HG03108 (cell line): ENCODE measurements around the gene AQR.
"Not testable (repeated sequence)": the region's sequence is repeated elsewhere in the genome, so short reads cannot be mapped to it uniquely, and the experiment has no call there.

ENCODE experiments used
- ATAC-seq: cut with Tn5 transposase; IDR thresholded peaks from one replicate; pipeline ENCODE4 v1.9.1; 2021; ENCODE audit warnings: moderate library complexity; ENCODE audit not compliant: unreplicated experiment

AQR gene

DNA sequence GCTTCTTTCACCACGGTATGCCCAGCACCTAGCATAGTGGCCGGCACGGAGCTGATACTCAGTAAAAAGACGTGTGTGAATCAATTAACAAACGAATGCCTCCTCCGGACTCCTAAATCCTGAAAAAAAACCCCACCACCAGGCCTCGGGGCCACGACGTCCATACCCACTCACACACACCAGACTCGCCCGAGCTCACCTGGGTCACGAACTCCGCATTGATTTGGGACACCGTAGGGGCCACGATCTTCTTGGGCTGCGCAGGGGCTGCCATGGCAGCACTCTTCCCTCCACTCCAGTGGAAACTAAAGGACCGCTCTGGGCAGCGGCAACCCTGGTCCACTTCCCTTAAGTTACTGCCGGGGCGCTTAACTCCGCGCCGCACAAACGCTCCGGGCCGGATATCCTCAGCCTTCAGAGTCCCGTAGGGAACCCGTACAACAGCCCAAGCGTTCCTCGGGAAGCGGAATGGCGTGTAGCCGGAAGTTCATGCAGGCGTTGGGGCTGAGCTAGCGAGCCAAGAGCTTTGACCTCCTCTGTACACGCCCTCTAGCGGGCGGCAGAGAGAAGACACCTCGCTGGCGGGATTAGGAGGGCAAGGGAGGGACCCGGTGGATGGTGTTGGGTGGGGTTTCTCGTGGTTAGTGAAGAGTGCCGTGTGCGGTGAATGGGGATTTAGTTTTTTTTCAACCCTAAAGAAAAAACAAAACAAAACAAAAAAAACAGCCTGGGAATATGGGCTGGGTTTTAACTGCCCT, at the start of gene AQR:
AQR (minus strand) TSS at position 403 of the 758 bp plus-strand sequence; CDS start at position 274, 129 bp downstream.
- ATAC-seq, result peak; percentile 99

DNA sequence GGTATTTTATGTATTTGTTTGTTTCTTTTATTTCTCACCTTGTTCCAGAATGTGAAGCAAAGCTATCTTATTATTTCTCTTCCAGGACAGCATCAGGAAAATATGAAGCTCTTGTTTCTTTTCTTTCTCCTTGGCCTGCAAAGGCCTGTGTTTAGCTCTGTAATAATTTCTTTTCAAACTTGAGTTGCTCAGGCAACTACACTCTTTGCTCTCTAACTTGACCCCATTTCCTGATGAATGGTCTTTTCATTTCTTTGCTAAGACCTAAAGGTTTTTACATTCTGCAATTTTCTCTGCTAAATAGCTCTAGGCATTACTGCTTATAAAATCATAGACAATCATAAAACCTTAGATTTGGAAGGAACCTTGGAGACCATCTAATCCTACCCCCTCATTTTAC, 44.7 kb upstream of the AQR start:
- ATAC-seq, result no peak

- ATAC-seq, result no peak
Measured at GRCh38 chr15:35013370-35013769, 43.8 kb upstream of the AQR start.

- ATAC-seq, result no peak
Measured at GRCh38 chr15:35007397-35007796, 37.9 kb upstream of the AQR start.

- no peak for ATAC-seq
Measured at GRCh38 chr15:35005933-35006332, 36.4 kb upstream of the AQR start.

GRCh38 chr15:35003928-35004327, 34.4 kb upstream of the AQR start:
- no peak for ATAC-seq

DNA sequence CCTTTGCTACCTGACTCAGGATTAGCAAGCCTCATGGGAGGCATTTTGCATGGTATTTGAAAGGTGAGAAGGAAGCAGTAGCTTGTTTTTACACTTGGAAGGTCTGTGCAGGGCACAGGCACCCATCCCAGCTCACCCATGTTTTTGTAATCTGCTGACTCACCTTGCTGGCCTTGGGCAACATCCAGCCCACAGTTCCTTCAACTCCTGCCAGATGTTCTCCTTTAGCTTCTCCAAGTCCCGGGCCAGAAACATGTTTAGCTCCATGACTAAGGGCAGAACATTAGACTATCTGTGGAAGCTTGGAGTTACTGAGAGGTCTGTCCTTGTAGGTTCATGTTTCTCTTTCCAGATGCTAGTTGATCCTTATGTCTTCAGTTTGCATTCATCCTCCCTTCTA, 31.0 kb upstream of the AQR start:
- ATAC-seq, result no peak

GRCh38 chr15:34999906-35000305, 30.4 kb upstream of the AQR start:
- ATAC-seq, result no peak

GRCh38 chr15:34994925-34995324, 25.4 kb upstream of the AQR start:
- no peak for ATAC-seq

DNA sequence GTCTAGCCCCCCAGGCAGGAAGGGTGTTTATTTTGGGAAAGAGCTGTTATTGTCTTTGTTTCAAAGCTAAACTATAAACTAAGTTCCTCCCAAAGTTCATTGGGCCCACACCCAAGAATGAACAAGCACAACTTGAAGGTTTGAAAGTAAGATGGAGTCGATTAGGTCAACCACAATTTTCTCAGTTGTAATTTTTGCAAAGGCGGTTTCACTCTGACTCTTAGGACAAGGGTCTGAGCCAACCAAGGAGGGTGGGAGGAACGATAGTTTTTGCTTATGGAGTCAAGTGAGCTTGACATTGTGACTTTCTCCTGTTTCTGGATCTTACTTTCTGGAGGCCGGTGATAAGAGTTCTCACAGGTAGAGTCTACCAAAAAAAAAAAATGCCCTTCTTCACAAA, 24.3 kb upstream of the AQR start:
- peak; percentile 90 for ATAC-seq

GRCh38 chr15:34993412-34993811, 23.9 kb upstream of the AQR start:
- ATAC-seq, result no peak

DNA sequence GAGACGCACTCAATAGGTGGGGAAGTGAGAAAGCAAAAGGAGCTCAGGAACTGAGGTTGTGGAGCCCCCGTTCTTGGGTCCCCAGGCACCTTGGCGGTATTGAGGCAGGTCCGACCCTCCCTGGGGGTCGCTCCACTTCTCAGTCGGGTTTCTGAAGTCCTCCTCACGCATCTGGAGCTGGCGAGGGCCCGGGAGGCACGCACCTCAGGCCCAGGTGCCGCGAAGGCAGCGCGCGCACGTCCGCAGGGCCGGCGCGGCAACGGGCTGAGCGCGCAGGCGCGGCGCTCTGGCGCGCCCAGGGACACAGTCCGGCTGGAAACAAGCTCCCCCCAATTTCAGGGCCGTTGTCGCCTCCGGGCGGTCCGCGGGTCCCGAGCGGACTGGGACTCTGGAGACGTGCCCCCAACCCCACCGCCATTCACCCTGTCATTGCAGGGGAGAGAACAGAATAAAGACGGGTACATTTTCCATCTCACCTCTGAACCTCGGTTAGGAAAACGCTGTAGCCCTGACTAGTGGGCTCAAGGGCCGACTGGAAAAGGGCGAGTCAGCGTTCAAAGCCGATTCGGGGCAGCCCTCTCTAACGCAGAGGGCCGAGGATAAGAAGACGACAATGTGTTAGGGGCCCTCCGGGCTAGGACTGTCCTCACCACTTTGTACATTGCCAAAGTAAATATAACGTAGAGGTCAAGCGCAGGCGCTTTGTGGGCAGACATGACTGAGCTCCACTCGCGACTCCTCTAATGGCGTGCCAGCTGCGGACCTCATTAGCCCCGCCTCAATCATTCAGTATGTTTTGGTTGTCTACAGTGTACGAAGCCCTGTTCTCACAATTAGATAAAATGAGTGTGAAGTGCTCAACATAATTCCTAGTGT, 18.7 kb upstream of the AQR start, which contains the start of gene ZNF770:
ZNF770 (minus strand) TSS at position 261 of the 876 bp plus-strand sequence. CDS start 4,853 bp downstream, outside the sequence.
- peak; percentile 70 for ATAC-seq

GRCh38 chr15:34987609-34988026, 18.1 kb upstream of the AQR start:
- ATAC-seq, result no peak

DNA sequence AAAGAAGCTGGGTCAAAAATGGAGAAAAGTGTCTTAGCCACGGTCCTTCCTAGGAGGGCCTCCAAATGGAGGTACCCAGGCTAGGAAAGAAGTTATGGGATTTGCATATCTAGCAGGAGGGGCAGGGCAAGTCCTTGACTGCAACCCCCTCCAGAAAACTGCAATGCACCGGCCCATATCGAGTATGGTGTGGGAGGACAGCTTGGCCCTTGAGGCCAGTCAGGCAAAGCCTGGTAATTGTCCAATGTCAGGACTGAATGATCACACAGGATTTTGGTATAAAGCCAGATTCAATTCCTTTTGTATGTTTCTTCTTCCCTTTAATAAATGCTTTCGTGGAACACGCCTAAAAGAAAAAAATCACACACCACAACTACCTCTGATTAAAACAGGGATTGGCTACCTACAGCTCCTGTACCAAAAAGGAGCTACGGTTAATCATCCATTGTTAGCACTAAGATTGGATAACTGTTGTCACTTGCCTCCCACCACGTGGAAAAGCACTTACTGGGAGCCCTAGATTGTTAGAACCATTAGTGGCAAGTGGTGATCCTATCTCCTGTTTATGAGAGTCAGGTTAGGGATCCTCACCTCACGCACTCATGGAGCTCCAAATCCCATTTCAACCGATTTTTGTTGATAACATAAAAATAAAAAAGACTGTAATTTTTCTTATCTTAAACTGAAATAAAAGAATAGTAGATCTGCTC, 17.4 kb upstream of the AQR start:
- no peak for ATAC-seq

- no peak for ATAC-seq
Measured at GRCh38 chr15:34986326-34986725, 16.8 kb upstream of the AQR start.

GRCh38 chr15:34984889-34985630, 15.5 kb upstream of the AQR start:
- no peak for ATAC-seq

DNA sequence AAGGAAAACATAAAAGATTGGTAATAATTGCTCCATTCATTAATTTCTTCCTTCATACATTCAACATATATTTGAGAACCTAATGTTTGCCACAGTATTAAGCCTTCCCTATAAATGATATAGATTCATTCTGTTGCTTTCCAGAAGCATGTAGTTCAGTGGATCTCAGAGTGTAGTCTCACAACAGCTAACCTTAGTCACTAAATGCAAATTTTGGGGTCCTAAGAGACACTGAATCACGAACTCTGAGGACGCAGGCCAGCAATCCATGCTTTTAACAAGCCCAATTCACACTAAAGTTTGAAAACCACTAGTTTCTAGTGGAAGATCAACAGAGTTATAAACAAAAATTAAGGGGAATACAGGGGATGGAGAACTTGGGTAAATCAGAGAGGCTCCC, 7.2 kb upstream of the AQR start:
- ATAC-seq, result no peak

- ATAC-seq, result no peak
Measured at GRCh38 chr15:34976073-34976472, 6.5 kb upstream of the AQR start.

DNA sequence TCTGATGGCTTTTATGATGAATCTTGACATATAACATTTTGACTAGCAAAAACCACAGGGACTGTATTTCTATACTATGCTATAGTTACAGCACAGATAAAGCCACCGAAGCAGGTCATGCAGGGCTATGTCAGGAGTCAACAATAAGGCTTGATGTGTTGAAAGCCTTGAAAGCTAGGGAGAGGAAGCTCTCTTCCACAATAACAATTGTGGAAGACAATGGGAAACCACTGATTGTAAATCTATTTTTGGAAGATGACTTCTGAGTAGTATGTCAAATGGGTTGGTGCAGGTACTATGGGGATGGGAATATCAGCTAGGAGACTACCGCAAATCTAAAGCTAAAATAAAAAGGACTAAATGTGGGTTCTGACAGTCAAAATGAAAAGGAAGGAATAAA, 4.0 kb upstream of the AQR start:
- ATAC-seq, result no peak

- ATAC-seq, result not testable (repeated sequence)
Measured at GRCh38 chr15:34970098-34970643, 629 bp upstream of the AQR start.
